HEK293 (cell line): Measurements from ENCODE around the gene DAGLA.

ENCODE experiments used
- CTCF ChIA-PET: fragments of 350-600 bp; formaldehyde crosslinking; extraction: SDS; loops from one replicate; lab custom pipeline; 2021; ENCODE audit warnings: antibody characterized with exemption; lab: Yijun Ruan, JAX
- POLR2A ChIA-PET: fragments of 300-600 bp; formaldehyde crosslinking; extraction: SDS; loops from one replicate; lab custom pipeline; 2020; ENCODE audit warnings: antibody characterized with exemption, inconsistent platforms; lab: Yijun Ruan, JAX
- H3K27ac ChIP-seq: fragments of 200-500 bp; sonication (Bioruptor generic); 2 replicates; pipeline ENCODE4 v1.5.1; 2014; ENCODE audit warnings: low read depth, low read length, control low read depth, inconsistent platforms; ENCODE audit errors: extremely low read depth
- H3K36me3 ChIP-seq, 2 experiments: fragments of 200-500 bp in 1 of 2; sonication (Bioruptor generic) in 1 of 2; 1 replicate in 1 of 2; 2 replicates in 1 of 2; pipeline ENCODE4 v1.5.1; 2014 to 2017; ENCODE audit warnings: inconsistent platforms in 2 of 2, low read length in 2 of 2; ENCODE audit not compliant: control insufficient read depth in 2 of 2, insufficient read depth in 1 of 2
- H3K4me1 ChIP-seq: fragments of 200-500 bp; sonication (Bioruptor generic); 2 replicates; pipeline ENCODE4 v1.5.1; 2014; ENCODE audit warnings: mild to moderate bottlenecking, low read length, inconsistent platforms; ENCODE audit not compliant: control insufficient read depth, insufficient read depth
- H3K4me3 ChIP-seq: 2 replicates; pipeline ENCODE4 v1.5.1; 2011; ENCODE audit warnings: low read depth, mild to moderate bottlenecking, control low read depth, low read length, moderate library complexity
- H3K9me3 ChIP-seq: fragments of 200-500 bp; sonication (Bioruptor generic); 2 replicates; pipeline ENCODE4 v1.5.1; 2014; ENCODE audit warnings: low read depth, low read length, inconsistent platforms; ENCODE audit not compliant: control insufficient read depth, insufficient read depth
- KLF16 ChIP-seq: fragments of 450-650 bp; formaldehyde crosslinking; IDR thresholded peaks from 2 replicates; pipeline ENCODE4 v1.5.1; 2017; ENCODE audit warnings: missing biosample characterization, missing genetic modification characterization
- MZF1 ChIP-seq: fragments of 450-650 bp; formaldehyde crosslinking; IDR thresholded peaks from 2 replicates; pipeline ENCODE4 v1.5.1; 2017; ENCODE audit warnings: missing biosample characterization, missing genetic modification characterization, borderline replicate concordance
- WT1 ChIP-seq: fragments of 450-650 bp; formaldehyde crosslinking; IDR thresholded peaks from 2 replicates; pipeline ENCODE4 v1.5.1; 2016; ENCODE audit warnings: missing biosample characterization, missing genetic modification characterization
- ZBTB20 ChIP-seq: fragments of 450-650 bp; formaldehyde crosslinking; IDR thresholded peaks from 2 replicates; pipeline ENCODE4 v1.5.1; 2016; ENCODE audit warnings: missing biosample characterization, missing genetic modification characterization
- ZBTB7A ChIP-seq: fragments of 450-650 bp; formaldehyde crosslinking; IDR thresholded peaks from 2 replicates; pipeline ENCODE4 v1.5.1; 2016; ENCODE audit warnings: low read depth, missing biosample characterization, missing genetic modification characterization
- ZIC2 ChIP-seq: fragments of 450-650 bp; formaldehyde crosslinking; IDR thresholded peaks from 2 replicates; pipeline ENCODE4 v1.5.1; 2016; ENCODE audit warnings: missing biosample characterization, missing genetic modification characterization
- ZNF140 ChIP-seq: fragments of 450-650 bp; formaldehyde crosslinking; IDR thresholded peaks from 2 replicates; pipeline ENCODE4 v1.5.1; 2016; ENCODE audit warnings: missing biosample characterization, missing genetic modification characterization
- ZNF155 ChIP-seq: fragments of 450-650 bp; formaldehyde crosslinking; IDR thresholded peaks from 2 replicates; pipeline ENCODE4 v1.5.1; 2016; ENCODE audit warnings: missing biosample characterization, missing genetic modification characterization
- ZNF16 ChIP-seq: fragments of 450-650 bp; formaldehyde crosslinking; IDR thresholded peaks from 2 replicates; pipeline ENCODE4 v1.5.1; 2016; ENCODE audit warnings: low read depth, missing biosample characterization, missing genetic modification characterization
- ZNF24 ChIP-seq: fragments of 450-650 bp; formaldehyde crosslinking; IDR thresholded peaks from 2 replicates; pipeline ENCODE4 v1.5.1; 2016; ENCODE audit warnings: missing biosample characterization, missing genetic modification characterization
- ZNF274 ChIP-seq, 2 experiments: fragments of 200-500 bp in 1 of 2; fragments of 450-650 bp in 1 of 2; sonication (Bioruptor generic) in 1 of 2; formaldehyde crosslinking in 1 of 2; IDR thresholded peaks; 2 replicates each; pipeline versions ENCODE4 v1.5.1 to v1.6.1; 2014 to 2016; ENCODE audit warnings: borderline replicate concordance in 1 of 2, inconsistent platforms in 1 of 2, low read length in 1 of 2, missing biosample characterization in 1 of 2, missing genetic modification characterization in 1 of 2
- ZNF292 ChIP-seq: fragments of 450-650 bp; formaldehyde crosslinking; IDR thresholded peaks from 2 replicates; pipeline ENCODE4 v1.5.1; 2016; ENCODE audit warnings: low read depth, missing biosample characterization, missing genetic modification characterization, borderline replicate concordance
- ZNF341 ChIP-seq: fragments of 450-650 bp; formaldehyde crosslinking; IDR thresholded peaks from 2 replicates; pipeline ENCODE4; 2016; ENCODE audit warnings: low read depth, missing biosample characterization, missing genetic modification characterization
- ZNF423 ChIP-seq: fragments of 450-650 bp; formaldehyde crosslinking; IDR thresholded peaks from 2 replicates; pipeline ENCODE4 v1.5.1; 2016; ENCODE audit warnings: missing biosample characterization, missing genetic modification characterization
- ZNF510 ChIP-seq: fragments of 450-650 bp; formaldehyde crosslinking; IDR thresholded peaks from 2 replicates; pipeline ENCODE4 v1.5.1; 2018; ENCODE audit warnings: mild to moderate bottlenecking, missing genetic modification characterization, missing biosample characterization; ENCODE audit not compliant: insufficient replicate concordance
- ZNF626 ChIP-seq: fragments of 450-650 bp; sonication (Bioruptor Pico); formaldehyde crosslinking; IDR thresholded peaks from 2 replicates; pipeline ENCODE4 v1.5.1; 2018; ENCODE audit warnings: missing biosample characterization, missing genetic modification characterization, inconsistent platforms
- TF ChIP-seq, protein P1 (sequence below): IDR thresholded peaks from 2 replicates; pipeline ENCODE4 v1.6.1; 2011; ENCODE audit warnings: mild to moderate bottlenecking, low read depth, low read length, borderline replicate concordance
- TF ChIP-seq, protein P2 (sequence below): fragments of 450-650 bp; formaldehyde crosslinking; IDR thresholded peaks from 2 replicates; pipeline ENCODE4 v1.5.1; 2016; ENCODE audit warnings: missing biosample characterization, missing genetic modification characterization

The DAGLA gene

DNA sequence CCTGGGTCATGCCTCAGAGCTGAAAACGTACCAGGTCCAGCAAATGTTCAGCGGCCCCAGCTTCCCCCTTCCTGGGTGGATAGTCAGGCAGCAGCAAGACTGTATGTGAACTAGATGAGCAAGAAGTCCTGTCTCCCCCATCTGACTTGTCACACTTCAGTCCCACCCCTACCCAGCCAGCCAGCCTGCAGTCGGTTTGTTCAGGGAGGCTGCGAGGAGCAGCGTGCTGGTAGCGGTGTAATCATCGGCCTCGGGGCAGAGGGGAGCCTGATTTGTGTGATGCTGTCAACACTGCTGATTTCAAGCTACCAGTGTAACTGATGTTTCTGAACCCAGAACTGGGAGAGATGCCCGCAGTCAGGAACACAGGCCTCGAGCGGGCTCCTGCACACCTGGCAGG lies 102.7 kb downstream of the DAGLA start:
- no peaks in the 10 kb centered on the region for H3K9me3 ChIP-seq
- CTCF ChIA-PET = interaction anchor here (1.0 to 1.8 kb wide), 3 partner anchors 8 to 324 kb away, joined by 3 to 6 read pairs (median 4); no protein-coding TSS in a partner anchor
- no peak for TF ChIP-seq KLF16 (tag by site-specific recombination)
- POLR2A ChIA-PET = no interaction called here
- H3K27ac ChIP-seq = no peak overlapping the region
- H3K4me3 ChIP-seq = no peak overlapping the region
- peaks cover 0 to 61% of the 10 kb centered on the region in 2 experiments; a peak in 1 of 3 replicates for H3K36me3 ChIP-seq
- no peaks in the 10 kb centered on the region for H3K4me1 ChIP-seq

DNA sequence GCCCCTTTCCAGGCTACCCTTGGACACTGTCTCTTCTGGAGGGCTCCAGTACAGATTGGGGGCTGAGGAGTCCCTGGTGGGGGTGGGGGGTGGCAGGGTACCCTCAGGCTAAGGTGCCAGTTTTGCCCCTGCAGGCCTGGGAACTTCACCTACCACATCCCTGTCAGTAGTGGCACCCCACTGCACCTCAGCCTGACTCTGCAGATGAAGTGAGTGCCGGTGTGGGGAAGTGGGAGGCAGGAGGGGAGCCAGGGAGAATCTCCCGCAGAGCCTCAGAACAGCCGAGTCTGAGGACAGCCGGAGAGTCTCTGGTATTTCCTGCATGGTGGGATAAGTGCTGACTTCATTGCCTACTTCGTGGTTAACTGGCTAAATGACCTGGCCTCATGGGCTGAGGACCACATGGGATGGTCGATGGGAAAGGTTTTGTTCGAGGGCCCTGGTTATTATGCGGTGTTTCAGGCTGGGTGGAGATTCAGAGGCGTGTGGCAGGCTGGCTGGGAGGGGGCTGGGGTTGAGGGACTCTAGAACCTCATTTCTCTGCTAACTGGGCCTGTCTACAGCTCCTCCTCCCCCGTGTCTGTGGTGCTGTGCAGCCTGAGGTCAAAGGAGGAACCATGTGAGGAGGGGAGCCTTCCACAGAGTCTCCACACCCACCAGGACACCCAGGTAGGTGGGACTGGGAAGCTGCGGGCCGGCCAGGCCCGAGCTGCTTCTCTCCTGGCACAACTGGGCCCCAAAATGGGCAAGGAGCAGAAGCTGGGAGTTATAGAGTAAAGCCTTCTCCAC lies 103.7 kb downstream of the DAGLA start:
- CTCF ChIA-PET = no interaction called here
- Histone ChIP-seq H3K4me3 (no peak overlapping the region), H3K9me3 (no peaks in the 10 kb centered on the region), H3K36me3 (peaks cover 0 to 66% of the 10 kb centered on the region in 2 experiments; a peak in 1 of 3 replicates), H3K4me1 (no peaks in the 10 kb centered on the region), H3K27ac (no peak overlapping the region)
- no peak for TF ChIP-seq ZNF341
- TF ChIP-seq ZIC2 = peak; percentile 14; the same call in 1 of the 2 replicates
- no peak for TF ChIP-seq MZF1 (tag by site-specific recombination)
- POLR2A ChIA-PET = no interaction called here

DNA sequence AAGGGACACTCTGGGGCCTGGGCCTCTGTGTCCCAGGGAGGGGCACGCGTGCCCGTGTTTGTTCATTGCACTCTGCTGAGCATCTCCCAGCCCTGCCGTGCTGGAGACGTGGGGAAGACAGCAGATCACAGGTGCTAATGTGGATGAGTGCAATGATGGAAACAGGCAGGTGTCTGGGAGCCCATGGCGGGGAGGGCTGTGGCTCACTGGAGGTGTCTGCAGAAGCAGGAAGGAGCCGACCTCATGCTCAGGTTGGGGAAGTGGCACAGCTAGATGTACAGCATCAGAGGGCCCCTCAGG lies 104.3 kb downstream of the DAGLA start:
- H3K27ac ChIP-seq = no peak overlapping the region
- CTCF ChIA-PET = no interaction called here
- H3K36me3 ChIP-seq = peaks cover 0 to 71% of the 10 kb centered on the region in 2 experiments; a peak in 1 of 3 replicates
- POLR2A ChIA-PET = no interaction called here
- no peak for TF ChIP-seq ZNF626 (tag by site-specific recombination)
- TF ChIP-seq ZNF140 = no peak
- TF ChIP-seq WT1 (tag by site-specific recombination) = no peak
- no peak for TF ChIP-seq ZNF292 (tag by site-specific recombination)
- no peak for TF ChIP-seq ZNF155
- no peak for TF ChIP-seq ZNF510 (tag by site-specific recombination)
- TF ChIP-seq, protein P1, sequence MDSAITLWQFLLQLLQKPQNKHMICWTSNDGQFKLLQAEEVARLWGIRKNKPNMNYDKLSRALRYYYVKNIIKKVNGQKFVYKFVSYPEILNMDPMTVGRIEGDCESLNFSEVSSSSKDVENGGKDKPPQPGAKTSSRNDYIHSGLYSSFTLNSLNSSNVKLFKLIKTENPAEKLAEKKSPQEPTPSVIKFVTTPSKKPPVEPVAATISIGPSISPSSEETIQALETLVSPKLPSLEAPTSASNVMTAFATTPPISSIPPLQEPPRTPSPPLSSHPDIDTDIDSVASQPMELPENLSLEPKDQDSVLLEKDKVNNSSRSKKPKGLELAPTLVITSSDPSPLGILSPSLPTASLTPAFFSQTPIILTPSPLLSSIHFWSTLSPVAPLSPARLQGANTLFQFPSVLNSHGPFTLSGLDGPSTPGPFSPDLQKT = no peak
- no peak for TF ChIP-seq ZNF274 (IDR thresholded peaks at IDR 0.05; ENCODE audit: low read length)
- TF ChIP-seq ZNF274 (tag by site-specific recombination; IDR thresholded peaks at IDR 0.05; ENCODE audit: borderline replicate concordance) = no peak
- TF ChIP-seq ZNF16 = no peak
- TF ChIP-seq, protein P2, sequence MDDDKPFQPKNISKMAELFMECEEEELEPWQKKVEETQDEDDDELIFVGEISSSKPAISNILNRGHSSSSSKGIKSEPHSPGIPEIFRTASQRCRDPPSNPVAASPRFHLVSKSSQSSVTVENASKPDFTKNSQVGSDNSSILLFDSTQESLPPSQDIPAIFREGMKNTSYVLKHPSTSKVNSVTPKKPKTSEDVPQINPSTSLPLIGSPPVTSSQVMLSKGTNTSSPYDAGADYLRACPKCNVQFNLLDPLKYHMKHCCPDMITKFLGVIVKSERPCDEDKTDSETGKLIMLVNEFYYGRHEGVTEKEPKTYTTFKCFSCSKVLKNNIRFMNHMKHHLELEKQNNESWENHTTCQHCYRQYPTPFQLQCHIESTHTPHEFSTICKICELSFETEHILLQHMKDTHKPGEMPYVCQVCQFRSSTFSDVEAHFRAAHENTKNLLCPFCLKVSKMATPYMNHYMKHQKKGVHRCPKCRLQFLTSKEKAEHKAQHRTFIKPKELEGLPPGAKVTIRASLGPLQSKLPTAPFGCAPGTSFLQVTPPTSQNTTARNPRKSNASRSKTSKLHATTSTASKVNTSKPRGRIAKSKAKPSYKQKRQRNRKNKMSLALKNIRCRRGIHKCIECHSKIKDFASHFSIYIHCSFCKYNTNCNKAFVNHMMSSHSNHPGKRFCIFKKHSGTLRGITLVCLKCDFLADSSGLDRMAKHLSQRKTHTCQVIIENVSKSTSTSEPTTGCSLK = no peak
- TF ChIP-seq ZBTB20 (tag by site-specific recombination) = no peak
- no peak for TF ChIP-seq ZBTB7A (tag by site-specific recombination)
- no peak for TF ChIP-seq ZNF24
- TF ChIP-seq ZNF423 (tag by site-specific recombination) = no peak
- H3K9me3 ChIP-seq = no peaks in the 10 kb centered on the region
- no peaks in the 10 kb centered on the region for H3K4me1 ChIP-seq
- no peak overlapping the region for H3K4me3 ChIP-seq
